ENCODE data around the gene SETBP1.

The SETBP1 gene

DNA sequence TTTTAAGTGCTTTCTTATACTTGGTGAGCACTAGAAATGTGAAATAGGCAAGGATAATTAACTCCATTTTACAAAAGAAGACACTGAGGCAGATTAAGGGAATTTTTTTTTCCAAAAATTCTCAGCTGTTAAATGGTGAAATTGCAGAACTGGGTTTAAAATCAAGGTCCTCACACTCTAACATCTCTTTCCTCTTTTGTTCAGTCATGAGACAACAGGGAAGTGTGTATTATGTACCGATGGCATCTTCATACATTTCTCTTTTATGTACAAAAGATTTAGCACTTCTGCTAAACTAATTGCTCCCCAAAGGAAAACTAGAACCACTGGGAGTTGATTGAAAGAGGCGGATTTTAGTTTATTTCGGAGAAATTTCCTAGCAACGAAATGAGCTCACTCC, 203.0 kb downstream of the SETBP1 start:
- no peak for DNase-seq

- DNase-seq: no peak
Measured at GRCh38 chr18:44884431-44884830, 203.7 kb downstream of the SETBP1 start.

DNA sequence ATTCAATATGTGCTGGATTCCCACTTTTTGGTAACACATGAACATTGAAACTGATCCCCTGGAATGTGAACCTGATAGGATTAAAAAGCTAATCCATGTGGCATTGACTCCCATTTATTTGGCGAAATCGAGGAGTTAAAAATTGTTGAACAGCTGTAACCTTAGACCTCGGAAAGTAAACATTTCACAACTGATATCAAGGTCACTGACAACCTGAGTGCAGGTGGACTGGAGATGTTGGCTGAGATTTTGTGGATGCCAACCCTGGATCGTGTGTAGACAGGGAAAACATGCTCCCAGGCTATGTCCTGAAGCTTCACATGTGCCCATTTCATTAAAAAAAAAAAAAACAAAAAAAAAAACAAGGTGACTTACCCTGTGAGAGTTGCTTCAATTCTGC, 204.8 kb downstream of the SETBP1 start:
- DNase-seq: no peak

DNA sequence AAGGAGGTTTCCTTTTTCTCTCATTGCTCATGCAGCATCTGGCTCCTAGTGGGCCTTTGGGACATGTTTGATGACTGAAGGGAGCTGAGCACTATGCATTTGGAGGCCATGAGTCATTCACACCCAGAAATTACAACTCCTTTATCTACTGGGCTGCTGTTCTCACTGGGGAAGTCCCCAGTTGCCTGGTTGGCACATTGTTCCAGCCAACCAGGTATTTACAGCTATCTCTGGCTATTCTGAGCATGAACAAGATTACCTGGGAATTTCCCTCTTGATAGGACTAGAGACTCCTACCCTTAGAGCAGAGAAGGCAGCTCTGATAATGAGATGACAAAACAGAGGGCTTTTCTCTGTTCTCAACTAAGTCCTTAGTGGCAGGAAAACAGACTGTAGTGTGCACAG, 206.5 kb downstream of the SETBP1 start:
- DNase-seq: no peak

DNA sequence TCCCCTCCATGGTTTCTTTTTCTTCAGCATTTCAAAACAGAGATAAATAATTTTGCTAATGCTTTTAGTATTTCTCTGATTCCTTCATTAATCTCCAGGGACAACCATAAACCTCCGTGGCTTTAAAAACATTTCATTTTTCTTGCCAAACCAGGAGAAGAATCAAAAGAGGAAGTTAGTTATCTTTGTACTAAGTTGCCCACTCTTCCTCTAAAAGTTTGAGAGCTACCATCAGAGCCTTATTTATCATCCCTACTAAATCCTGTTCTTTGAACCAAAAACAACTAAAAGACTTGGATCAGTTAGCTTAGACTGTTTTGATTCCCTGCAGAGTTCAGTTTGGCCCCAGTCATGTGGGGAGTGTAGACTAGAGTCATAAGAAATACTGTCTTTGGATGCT, 208.4 kb downstream of the SETBP1 start:
- no peak for DNase-seq

- DNase-seq: no peak
Measured at GRCh38 chr18:44893045-44893706, 212.5 kb downstream of the SETBP1 start.

- no peak for DNase-seq
Measured at GRCh38 chr18:44893966-44894365, 213.3 kb downstream of the SETBP1 start.

GRCh38 chr18:44895176-44895798, 214.6 kb downstream of the SETBP1 start:
- peak; percentile 73 for DNase-seq

GRCh38 chr18:44896846-44897245, 216.2 kb downstream of the SETBP1 start:
- DNase-seq: peak; percentile 38

DNA sequence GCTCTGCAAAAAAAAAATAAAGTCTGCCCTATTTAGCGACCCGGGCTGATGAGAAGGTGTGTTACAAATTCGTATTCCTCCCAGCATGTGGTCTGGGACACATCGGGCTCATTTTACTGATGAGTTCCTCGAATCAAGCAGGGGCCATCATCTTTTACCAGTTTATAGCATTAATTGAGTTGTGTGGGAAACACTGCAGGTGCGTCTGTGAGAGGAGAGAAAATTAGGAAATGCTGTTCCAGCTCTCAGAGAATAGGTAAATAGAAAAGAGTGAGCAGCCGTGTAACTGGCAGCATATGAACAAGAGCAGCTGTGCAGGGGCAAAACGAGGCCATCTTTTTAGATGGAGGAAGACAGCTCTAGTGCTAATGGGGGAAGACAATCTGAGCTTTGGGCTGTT, 216.7 kb downstream of the SETBP1 start:
- no peak for DNase-seq

DNA sequence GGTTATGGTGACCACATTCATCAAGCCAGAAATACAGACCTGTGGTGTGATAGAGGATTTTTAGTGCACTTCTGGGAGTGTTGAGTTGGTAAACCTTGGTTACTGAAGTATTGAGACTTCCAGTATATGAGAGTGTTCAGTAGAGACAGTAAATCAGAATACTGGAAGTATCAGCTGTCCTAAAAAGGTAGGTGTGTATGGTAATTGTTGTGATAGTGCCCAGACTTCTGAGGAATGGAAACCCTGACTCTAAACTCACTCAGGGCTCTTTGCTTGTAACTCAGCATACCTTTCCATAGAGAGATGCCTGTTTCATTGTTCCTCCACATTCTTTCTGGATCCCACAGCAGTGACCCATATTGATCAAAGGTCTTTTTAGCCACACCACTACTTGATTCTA, 217.1 kb downstream of the SETBP1 start:
- DNase-seq: no peak

DNA sequence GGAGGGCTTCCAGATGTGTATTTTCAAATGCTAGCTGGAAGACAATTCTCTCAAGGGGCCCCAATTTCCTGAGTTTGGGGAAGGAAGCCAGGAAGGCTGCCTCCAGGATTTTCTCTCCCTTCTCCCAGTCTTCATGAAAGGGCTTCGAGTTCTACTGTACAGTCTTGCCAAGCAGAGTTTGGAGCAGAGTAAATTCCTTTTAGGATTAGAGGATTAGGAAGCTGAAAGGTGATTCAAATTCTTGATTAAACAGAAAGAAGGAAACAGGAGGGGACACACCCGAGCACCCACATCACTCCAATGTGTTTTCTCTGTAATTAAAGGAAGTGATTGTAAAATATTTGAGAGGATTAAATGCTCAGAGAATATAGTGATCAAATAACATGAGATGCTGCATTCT, 217.8 kb downstream of the SETBP1 start:
- DNase-seq: no peak

DNA sequence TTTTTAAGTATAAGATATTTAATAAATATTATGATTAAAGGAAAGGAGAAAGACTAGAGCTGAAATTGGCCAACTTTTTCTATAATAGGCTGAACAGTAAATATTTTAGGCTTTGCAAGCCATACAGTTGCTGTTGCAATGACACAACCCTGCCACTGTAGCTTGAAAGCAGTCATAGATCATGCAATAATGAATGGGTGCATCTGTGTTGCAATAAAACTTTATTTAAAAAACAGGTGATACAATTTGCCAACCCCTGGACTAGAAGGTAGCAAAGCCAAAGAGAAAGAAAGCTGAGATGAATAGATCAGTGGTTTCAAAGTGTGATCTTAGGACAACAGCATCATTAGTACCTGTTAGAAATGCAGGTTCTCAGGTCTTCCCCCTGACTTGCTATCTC, 219.1 kb downstream of the SETBP1 start:
- no peak for DNase-seq

- no peak for DNase-seq
Measured at GRCh38 chr18:44900627-44901026, 219.9 kb downstream of the SETBP1 start.

DNA sequence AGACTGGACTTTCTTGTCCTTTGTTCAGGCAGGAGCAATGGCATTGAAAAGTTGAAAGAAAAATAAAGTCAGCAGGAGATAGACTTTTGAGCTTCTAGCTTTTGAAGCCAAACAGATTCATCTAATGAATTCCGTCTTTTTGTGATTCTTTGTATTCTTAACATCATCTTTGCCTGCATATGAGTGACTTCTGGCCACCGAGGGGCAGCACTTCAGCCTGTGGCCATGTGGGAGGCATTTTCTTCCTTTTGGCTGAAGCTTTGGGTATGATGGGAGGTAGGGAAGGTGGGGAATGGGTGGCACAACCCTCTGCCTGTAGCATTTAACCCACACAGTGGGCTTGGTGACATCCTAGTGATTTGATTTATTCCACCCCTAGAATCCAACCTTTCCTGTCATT, 220.6 kb downstream of the SETBP1 start:
- no peak for DNase-seq

DNA sequence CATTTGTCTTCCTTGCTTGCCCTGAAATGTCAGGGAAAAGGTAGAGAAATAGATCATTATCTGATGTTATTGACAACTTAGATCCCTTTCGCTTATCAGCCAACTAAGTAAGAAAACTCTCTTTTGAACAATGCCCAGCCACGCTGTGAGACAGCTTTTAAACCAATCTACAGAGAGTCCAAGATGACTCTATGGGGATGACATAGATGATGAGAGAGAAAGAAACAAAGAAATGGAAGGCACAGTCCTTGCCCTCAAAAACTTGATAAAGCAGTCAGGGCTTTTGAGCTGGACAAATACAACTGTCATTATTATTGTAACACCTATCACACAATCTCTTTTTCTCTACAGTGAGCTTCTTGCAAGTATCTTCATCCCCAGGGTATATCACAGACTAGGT, 222.6 kb downstream of the SETBP1 start:
- DNase-seq: no peak

DNA sequence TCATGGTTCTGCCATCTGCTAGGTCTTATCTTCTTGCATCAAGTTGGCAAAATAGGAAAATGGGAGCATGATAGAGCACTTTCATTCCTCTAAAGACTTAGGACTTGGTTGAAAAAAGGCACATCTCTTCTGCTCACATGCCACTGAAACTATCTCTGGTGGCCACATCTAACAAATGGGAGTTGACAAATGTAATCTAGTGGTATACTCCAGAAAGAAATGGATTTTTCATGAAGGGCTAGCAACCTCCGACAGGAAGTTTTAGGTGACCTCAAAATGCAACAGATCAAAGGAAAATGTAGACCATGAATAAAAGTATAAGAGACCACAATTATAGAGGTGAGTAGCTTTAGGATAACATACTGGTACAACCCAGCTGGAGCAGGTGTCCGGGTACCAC, 224.1 kb downstream of the SETBP1 start:
- no peak for DNase-seq

GRCh38 chr18:44909191-44909719, 228.6 kb downstream of the SETBP1 start:
- DNase-seq: no peak

- DNase-seq: no peak
Measured at GRCh38 chr18:44911260-44911659, 230.6 kb downstream of the SETBP1 start.

GRCh38 chr18:44911773-44912172, 231.1 kb downstream of the SETBP1 start:
- DNase-seq: no peak

- no peak for DNase-seq
Measured at GRCh38 chr18:44912740-44913478, 232.2 kb downstream of the SETBP1 start.

GRCh38 chr18:44914028-44914427, 233.3 kb downstream of the SETBP1 start:
- no peak for DNase-seq

- no peak for DNase-seq
Measured at GRCh38 chr18:44915213-44915612, 234.5 kb downstream of the SETBP1 start.

- no peak for DNase-seq
Measured at GRCh38 chr18:44915661-44916060, 235.0 kb downstream of the SETBP1 start.

Data from NCI-H187 treated with DMSO at 0.1 percent for 48 hours (cell line).